ENCODE results near the gene PLEKHA3. TPM values are rescaled to one million over a fixed set of nuclear protein-coding genes. Genes with fewer than 3 reads are reported as not detected.

Gene PLEKHA3
- total RNA-seq, 1 experiment from 2014 or later, result 30.5 TPM

DNA sequence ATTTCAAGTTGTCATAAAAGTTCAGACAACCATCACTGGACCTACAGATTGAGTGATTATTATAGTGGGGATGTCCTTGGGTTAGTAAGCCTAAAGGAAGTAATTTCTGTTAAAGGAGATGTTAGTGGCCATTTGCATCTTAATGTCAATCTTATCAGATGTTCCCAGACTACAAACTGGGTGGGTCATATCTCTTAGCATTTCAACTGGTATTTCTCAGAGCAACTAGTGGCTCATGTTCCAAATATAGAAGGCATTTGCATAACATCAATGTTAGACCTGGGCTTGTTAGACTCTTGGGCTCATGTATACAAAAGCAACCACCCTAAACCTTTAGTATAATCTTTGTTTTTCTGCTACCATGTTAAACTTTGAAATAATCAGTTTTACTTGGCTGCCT lies 17.9 kb downstream of the PLEKHA3 start:
- Histone ChIP-seq H3K27ac (ENCODE audit: low read length) (no peak overlapping the region), H3K9me3 (ENCODE audit: control insufficient read depth, insufficient read depth, low read depth, low read length) (no peaks in the 10 kb centered on the region), H3K4me3 (ENCODE audit: low read depth in 2 of 2, low read length in 2 of 2) (no peak overlapping the region), H3K4me1 (ENCODE audit: control insufficient read depth, insufficient read depth, low read length) (no peaks in the 10 kb centered on the region), H3K36me3 (ENCODE audit: control insufficient read depth, insufficient read depth, low read length) (peaks cover 33% of the 10 kb centered on the region), H3K27me3 (ENCODE audit: control insufficient read depth, insufficient read depth, low read length) (no peaks in the 10 kb centered on the region)
- CTCF ChIA-PET, result no interaction called here
- intact Hi-C loops (cut with micrococcal nuclease; ENCODE audit: unreplicated experiment) (no loop called here), in situ Hi-C loops (cut with HindIII; ENCODE audit: low pct_unique_long_range_greater_than_20kb, low sequenced_read_pairs) (no loop called here)
- TF ChIP-seq REST (IDR thresholded peaks at IDR 0.05; ENCODE audit: insufficient read depth in 1 of 2, low read depth in 2 of 2, low read length in 1 of 2) (no peak), POLR2AphosphoS5 (IDR thresholded peaks at IDR 0.05; ENCODE audit: low read depth, low read length) (no peak), TCF7L2 (IDR thresholded peaks at IDR 0.05; ENCODE audit: low read depth, low read length) (no peak), SIN3A (IDR thresholded peaks at IDR 0.05; ENCODE audit: borderline replicate concordance, insufficient read depth, low read depth, low read length) (no peak)
- TF ChIP-seq, protein P1, sequence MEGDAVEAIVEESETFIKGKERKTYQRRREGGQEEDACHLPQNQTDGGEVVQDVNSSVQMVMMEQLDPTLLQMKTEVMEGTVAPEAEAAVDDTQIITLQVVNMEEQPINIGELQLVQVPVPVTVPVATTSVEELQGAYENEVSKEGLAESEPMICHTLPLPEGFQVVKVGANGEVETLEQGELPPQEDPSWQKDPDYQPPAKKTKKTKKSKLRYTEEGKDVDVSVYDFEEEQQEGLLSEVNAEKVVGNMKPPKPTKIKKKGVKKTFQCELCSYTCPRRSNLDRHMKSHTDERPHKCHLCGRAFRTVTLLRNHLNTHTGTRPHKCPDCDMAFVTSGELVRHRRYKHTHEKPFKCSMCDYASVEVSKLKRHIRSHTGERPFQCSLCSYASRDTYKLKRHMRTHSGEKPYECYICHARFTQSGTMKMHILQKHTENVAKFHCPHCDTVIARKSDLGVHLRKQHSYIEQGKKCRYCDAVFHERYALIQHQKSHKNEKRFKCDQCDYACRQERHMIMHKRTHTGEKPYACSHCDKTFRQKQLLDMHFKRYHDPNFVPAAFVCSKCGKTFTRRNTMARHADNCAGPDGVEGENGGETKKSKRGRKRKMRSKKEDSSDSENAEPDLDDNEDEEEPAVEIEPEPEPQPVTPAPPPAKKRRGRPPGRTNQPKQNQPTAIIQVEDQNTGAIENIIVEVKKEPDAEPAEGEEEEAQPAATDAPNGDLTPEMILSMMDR (IDR thresholded peaks at IDR 0.05), result no peak
- no TSS peak for BruUV-seq (replicated peaks)
- POLR2A ChIA-PET, result no interaction called here
- no peak for DNase-seq (ENCODE audit: low read depth, low spot score)
- no peak for ATAC-seq

- Histone ChIP-seq H3K4me1 (ENCODE audit: control insufficient read depth, insufficient read depth, low read length) (no peaks in the 10 kb centered on the region), H3K36me3 (ENCODE audit: control insufficient read depth, insufficient read depth, low read length) (peaks cover 34% of the 10 kb centered on the region), H3K27ac (ENCODE audit: low read length) (no peak overlapping the region), H3K27me3 (ENCODE audit: control insufficient read depth, insufficient read depth, low read length) (no peaks in the 10 kb centered on the region), H3K4me3 (ENCODE audit: low read depth in 2 of 2, low read length in 2 of 2) (no peak overlapping the region), H3K9me3 (ENCODE audit: control insufficient read depth, insufficient read depth, low read depth, low read length) (no peaks in the 10 kb centered on the region)
- BruUV-seq (replicated peaks), result no TSS peak
- in situ Hi-C loops (cut with HindIII; ENCODE audit: low pct_unique_long_range_greater_than_20kb, low sequenced_read_pairs), result no loop called here
- TF ChIP-seq SIN3A (IDR thresholded peaks at IDR 0.05; ENCODE audit: borderline replicate concordance, insufficient read depth, low read depth, low read length) (no peak), REST (IDR thresholded peaks at IDR 0.05; ENCODE audit: insufficient read depth in 1 of 2, low read depth in 2 of 2, low read length in 1 of 2) (no peak), POLR2AphosphoS5 (IDR thresholded peaks at IDR 0.05; ENCODE audit: low read depth, low read length) (no peak), TCF7L2 (IDR thresholded peaks at IDR 0.05; ENCODE audit: low read depth, low read length) (no peak)
- TF ChIP-seq, protein P1 (IDR thresholded peaks at IDR 0.05), result no peak
- ChIA-PET POLR2A (no interaction called here), CTCF (no interaction called here)
- intact Hi-C loops (cut with micrococcal nuclease; ENCODE audit: unreplicated experiment), result no loop called here
- ATAC-seq (no peak), DNase-seq (ENCODE audit: low read depth, low spot score) (no peak)
Measured at GRCh38 chr2:178499640-178500039, 19.4 kb downstream of the PLEKHA3 start.
